PC-9 (cell line): ENCODE results near the gene KCNIP1. TPM values are rescaled to one million over a fixed set of nuclear protein-coding genes. Genes with fewer than 3 reads are reported as not detected.

ENCODE experiments used
- BruUV-seq: library from RNA; stranded (reverse); fragments of 400-500 nt; replicated peaks from 2 replicates; lab custom pipeline; 2021; lab: Mats Ljungman, UMichigan
- CTCF ChIA-PET: fragments of 300-600 bp; sonication (Branson Sonifier 250); formaldehyde crosslinking; loops from one replicate; lab custom pipeline; 2022; ENCODE audit warnings: antibody characterized with exemption; lab: Charles Lee
- POLR2A ChIA-PET: fragments of 300-600 bp; sonication (Branson Sonifier 250); formaldehyde crosslinking; loops from one replicate; lab custom pipeline; 2022; ENCODE audit warnings: antibody characterized with exemption; ENCODE audit not compliant: unreplicated experiment; lab: Charles Lee
- DNase-seq, 2 experiments: peaks; one replicate each; pipeline versions ENCODE4 v3.0.0 to v3.0.0-alpha.2; 2015 to 2022; ENCODE audit warnings: mixed read lengths in 1 of 2
- H2AFZ ChIP-seq: fragments of 200-600 bp; sonication (generic); 2 replicates; pipeline ENCODE4 v1.8.1; 2017; ENCODE audit warnings: antibody characterized with exemption
- H3F3A ChIP-seq: fragments of 200-600 bp; sonication (generic); 2 replicates; pipeline ENCODE4 v1.8.1; 2017; ENCODE audit warnings: antibody characterized with exemption, mild to moderate bottlenecking, low read depth; ENCODE audit not compliant: insufficient read depth
- H3K27ac ChIP-seq: fragments of 200-600 bp; sonication (generic); 2 replicates; pipeline ENCODE4 v1.6.1; 2016; ENCODE audit warnings: mixed run types
- H3K27me3 ChIP-seq: fragments of 200-600 bp; sonication (generic); 2 replicates; pipeline ENCODE4 v1.6.1; 2016; ENCODE audit warnings: low read depth, mixed run types; ENCODE audit not compliant: insufficient read depth
- H3K36me3 ChIP-seq: fragments of 200-600 bp; sonication (generic); 2 replicates; pipeline ENCODE4 v1.6.1; 2016; ENCODE audit warnings: low read depth, mixed run types
- H3K4me1 ChIP-seq: fragments of 200-600 bp; sonication (generic); replicated peaks from 2 replicates; pipeline ENCODE4 v1.6.1; 2016; ENCODE audit warnings: mixed run types; ENCODE audit not compliant: insufficient read depth
- H3K4me2 ChIP-seq: fragments of 200-600 bp; sonication (generic); 2 replicates; pipeline ENCODE4 v1.6.1; 2017; ENCODE audit warnings: mixed run types
- H3K4me3 ChIP-seq: fragments of 200-600 bp; sonication (generic); 2 replicates; pipeline ENCODE4 v1.6.1; 2016; ENCODE audit warnings: mixed run types
- H3K79me2 ChIP-seq: fragments of 200-600 bp; sonication (generic); 2 replicates; pipeline ENCODE4 v1.6.1; 2017; ENCODE audit warnings: low read depth, mixed run types
- H3K9me2 ChIP-seq: fragments of 200-600 bp; sonication (generic); 2 replicates; pipeline ENCODE4 v1.8.1; 2017; ENCODE audit warnings: mild to moderate bottlenecking; ENCODE audit not compliant: insufficient read depth
- H3K9me3 ChIP-seq: fragments of 200-600 bp; sonication (generic); 2 replicates; pipeline ENCODE4 v1.8.1; 2016; ENCODE audit warnings: low read depth; ENCODE audit not compliant: insufficient read depth
- H4K20me1 ChIP-seq: fragments of 200-600 bp; sonication (generic); 2 replicates; pipeline ENCODE4 v1.8.1; 2017; ENCODE audit not compliant: insufficient read depth
- CTCF ChIP-seq: fragments of 200-600 bp; sonication (generic); conservative IDR thresholded peaks from 2 replicates; pipeline ENCODE4 v1.6.1; 2017; ENCODE audit warnings: mixed run types, antibody characterized with exemption, mild to moderate bottlenecking, moderate library complexity
- EZH2 ChIP-seq: fragments of 200-600 bp; sonication (generic); IDR thresholded peaks from 2 replicates; pipeline ENCODE4 v1.8.0; 2017; ENCODE audit warnings: antibody characterized with exemption, low read depth
- intact Hi-C: fragments of 100-400 bp; cut with micrococcal nuclease; formaldehyde crosslinking; loops from one replicate; pipeline ENCODE4 v1.10.0; 2022; ENCODE audit not compliant: unreplicated experiment
- total RNA-seq: library from RNA; stranded (reverse); gene quantifications from 2 replicates; pipeline ENCODE4 v1.2.3, GENCODE V29; 2021

The KCNIP1 gene
- total RNA-seq, 1 experiment from 2014 or later, result not detected

GRCh38 chr5:170697031-170697430 is 193.2 kb downstream of the KCNIP1 start:
- H3K79me2 ChIP-seq, result no peaks in the 10 kb centered on the region
- H3K9me2 ChIP-seq, result no peaks in the 10 kb centered on the region
- H3K36me3 ChIP-seq, result no peaks in the 10 kb centered on the region
- H3K27ac ChIP-seq, result no peak overlapping the region
- no peaks in the 10 kb centered on the region for H3K4me1 ChIP-seq
- ChIA-PET POLR2A (no interaction called here), CTCF (interaction anchor here (0.5 kb wide), 1 partner anchor 170 kb away, joined by 4 read pairs; no protein-coding TSS in a partner anchor)
- DNase-seq, result no peak
- H4K20me1 ChIP-seq, result no peaks in the 10 kb centered on the region
- intact Hi-C loops, result no loop called here
- no peaks in the 10 kb centered on the region for H3F3A ChIP-seq
- H3K9me3 ChIP-seq, result no peaks in the 10 kb centered on the region
- TF ChIP-seq CTCF (no peak), EZH2 (no peak)
- peaks cover 61% of the 10 kb centered on the region for H3K27me3 ChIP-seq
- H2AFZ ChIP-seq, result no peak overlapping the region
- no peak overlapping the region for H3K4me2 ChIP-seq
- BruUV-seq, result no TSS peak
- no peak overlapping the region for H3K4me3 ChIP-seq

GRCh38 chr5:170700503-170700902 is 196.7 kb downstream of the KCNIP1 start:
- no peaks in the 10 kb centered on the region for H4K20me1 ChIP-seq
- no peak overlapping the region for H3K4me3 ChIP-seq
- H3K9me3 ChIP-seq, result no peaks in the 10 kb centered on the region
- H3F3A ChIP-seq, result no peaks in the 10 kb centered on the region
- TF ChIP-seq EZH2 (no peak), CTCF (no peak)
- no peak overlapping the region for H2AFZ ChIP-seq
- BruUV-seq, result no TSS peak
- H3K27ac ChIP-seq, result no peak overlapping the region
- no peaks in the 10 kb centered on the region for H3K79me2 ChIP-seq
- ChIA-PET POLR2A (no interaction called here), CTCF (no interaction called here)
- H3K36me3 ChIP-seq, result no peaks in the 10 kb centered on the region
- no peak for DNase-seq
- H3K9me2 ChIP-seq, result no peaks in the 10 kb centered on the region
- H3K4me2 ChIP-seq, result no peak overlapping the region
- H3K4me1 ChIP-seq, result no peaks in the 10 kb centered on the region
- intact Hi-C loops, result no loop called here
- H3K27me3 ChIP-seq, result peaks cover 42% of the 10 kb centered on the region

GRCh38 chr5:170701334-170701733 is 197.5 kb downstream of the KCNIP1 start:
- no peak for TF ChIP-seq EZH2
- TF ChIP-seq CTCF, result no peak
- no peak overlapping the region for H3K4me3 ChIP-seq
- BruUV-seq, result no TSS peak
- no peak overlapping the region for H3K27ac ChIP-seq
- intact Hi-C loops, result no loop called here
- ChIA-PET POLR2A (interaction anchor here (0.7 kb wide), 1 partner anchor 20 kb away, joined by 5 read pairs; no protein-coding TSS in a partner anchor), CTCF (no interaction called here)
- no peak overlapping the region for H3K4me2 ChIP-seq
- no peaks in the 10 kb centered on the region for H3K79me2 ChIP-seq
- H3K36me3 ChIP-seq, result no peaks in the 10 kb centered on the region
- H3K4me1 ChIP-seq, result no peaks in the 10 kb centered on the region
- H2AFZ ChIP-seq, result no peak overlapping the region
- no peak for DNase-seq
- H3F3A ChIP-seq, result no peaks in the 10 kb centered on the region
- peaks cover 42% of the 10 kb centered on the region for H3K27me3 ChIP-seq
- no peaks in the 10 kb centered on the region for H3K9me3 ChIP-seq
- H3K9me2 ChIP-seq, result no peaks in the 10 kb centered on the region
- no peaks in the 10 kb centered on the region for H4K20me1 ChIP-seq
